ENCODE measurements around the gene LBR.
A peak's percentile ranks its signal among the peaks of the same experiment; 100 is the strongest.

Gene LBR

DNA sequence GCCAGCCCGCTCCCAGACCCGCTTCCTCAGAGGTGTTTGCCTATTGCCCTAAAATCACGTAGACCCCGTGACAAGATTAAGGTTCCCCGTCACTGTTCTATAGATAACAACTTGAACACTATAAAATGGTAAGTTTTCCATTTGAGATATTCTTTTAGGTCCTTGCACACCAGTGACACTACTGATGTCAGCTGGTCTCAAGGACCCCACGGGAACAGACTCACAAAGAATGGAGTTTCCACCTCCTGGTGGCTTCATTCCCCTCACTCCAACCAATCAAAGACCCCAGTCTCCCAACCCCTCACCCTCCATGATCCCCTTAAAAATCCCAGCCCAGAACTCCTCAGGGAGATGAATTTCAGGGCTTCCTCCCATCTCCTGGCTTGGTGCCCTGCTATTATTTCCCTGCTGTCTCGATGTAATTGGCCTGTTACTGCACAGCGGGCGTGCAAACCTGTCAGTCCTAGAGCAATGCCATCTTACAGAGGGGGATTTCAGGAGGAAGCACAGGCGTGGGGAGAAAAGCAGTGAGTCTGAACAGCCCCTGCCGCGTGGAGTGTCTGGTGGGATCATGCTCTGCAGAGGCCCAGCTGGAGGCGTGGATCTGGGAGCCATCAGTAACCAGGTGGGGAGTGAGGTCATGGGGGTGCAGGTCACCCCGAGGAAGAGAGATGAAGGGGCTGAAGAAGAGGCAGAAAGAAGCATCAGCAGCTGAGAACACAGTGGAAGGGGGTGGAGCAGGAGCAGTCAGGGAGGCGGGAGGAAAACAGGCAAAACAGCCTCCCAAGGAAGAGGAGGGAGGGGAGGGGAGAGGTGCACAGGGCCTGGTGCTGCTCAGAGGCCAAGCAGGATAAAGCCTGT, 35.1 kb upstream of the LBR start:
- DNase-seq: no peak

- no peak for DNase-seq
Observed at GRCh38 chr1:225462429-225462713, 34.5 kb upstream of the LBR start.

DNA sequence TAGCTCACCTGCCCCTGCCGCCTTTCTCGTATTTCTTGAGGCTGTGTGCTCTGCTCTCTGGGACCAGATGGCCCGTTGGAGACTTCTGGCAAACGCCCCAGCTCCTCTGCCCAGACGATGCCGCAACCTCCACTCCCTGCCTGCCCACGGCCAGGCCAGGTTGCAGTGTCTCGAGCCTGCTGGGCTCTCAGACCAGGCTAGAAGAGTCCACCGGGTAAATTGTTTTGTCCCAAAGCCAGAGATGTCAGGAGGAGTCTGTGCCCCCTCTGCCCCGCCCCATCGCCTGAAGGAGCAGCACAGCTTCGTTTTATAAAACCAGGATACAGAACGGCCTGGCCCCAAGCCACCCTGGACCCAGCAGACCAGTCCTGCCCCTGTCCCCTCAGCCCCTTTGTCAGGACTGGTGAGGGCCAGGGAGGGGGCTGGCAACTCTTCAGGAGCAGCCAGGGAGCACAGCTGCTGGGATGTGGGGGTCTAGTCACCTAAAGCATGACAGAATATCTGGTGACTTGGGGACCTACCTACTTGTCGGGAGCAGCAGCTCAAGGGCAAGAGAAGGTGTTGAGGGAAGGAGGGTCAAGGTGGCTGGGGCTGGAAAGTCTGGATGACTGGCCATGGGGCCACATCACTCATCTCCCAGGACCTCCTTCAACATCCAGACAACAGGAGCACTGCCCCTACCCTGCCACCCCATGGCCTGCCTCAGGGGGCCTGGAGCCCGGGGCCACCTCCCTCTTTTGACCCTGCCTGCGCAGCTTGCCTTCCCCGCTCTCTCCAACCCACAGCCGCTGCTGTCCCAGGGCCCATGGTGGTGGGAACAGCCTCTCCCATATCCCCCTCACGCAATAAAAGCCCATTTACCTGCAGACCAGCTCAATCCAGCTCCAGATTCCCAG, 33.9 kb upstream of the LBR start:
- DNase-seq: no peak

DNA sequence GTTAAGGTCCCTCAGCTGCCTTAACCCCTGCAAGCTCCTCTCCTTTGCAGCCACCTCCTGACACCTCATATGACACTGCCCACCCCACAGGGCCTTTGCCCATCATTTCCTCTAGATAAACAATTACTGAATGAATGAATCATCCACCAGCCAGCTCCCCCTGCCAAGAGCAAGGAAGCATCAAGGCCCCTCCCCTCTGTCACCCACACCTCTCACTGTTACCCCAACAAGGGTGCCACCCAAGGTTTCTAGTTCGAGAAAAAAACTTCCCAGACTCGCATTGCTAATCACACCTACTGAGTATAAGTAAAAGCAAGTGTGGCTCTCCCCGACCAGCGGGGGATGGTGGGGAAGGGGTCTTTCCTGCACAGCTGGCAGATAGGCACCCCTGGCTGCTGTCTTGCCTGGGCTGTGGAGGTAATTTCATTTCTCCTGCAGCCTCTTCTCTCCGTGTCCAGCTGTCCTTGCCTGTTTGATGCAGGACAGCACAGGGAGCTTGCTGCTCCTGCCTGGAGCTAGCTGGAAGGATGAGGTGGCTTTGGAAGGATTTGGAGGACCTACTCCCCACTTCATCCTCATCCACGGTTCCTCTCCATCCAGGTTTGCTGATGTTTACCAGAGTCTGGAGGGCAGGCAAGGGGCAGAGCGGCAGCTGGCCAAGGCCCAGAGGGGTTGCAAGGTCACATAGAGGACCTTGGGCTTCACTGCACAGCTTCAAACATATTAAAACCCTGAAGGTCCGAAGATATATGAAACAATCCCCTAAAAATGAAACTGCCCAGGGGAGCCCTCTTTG, 33.1 kb upstream of the LBR start:
- DNase-seq: peak; percentile 68 to 74

DNA sequence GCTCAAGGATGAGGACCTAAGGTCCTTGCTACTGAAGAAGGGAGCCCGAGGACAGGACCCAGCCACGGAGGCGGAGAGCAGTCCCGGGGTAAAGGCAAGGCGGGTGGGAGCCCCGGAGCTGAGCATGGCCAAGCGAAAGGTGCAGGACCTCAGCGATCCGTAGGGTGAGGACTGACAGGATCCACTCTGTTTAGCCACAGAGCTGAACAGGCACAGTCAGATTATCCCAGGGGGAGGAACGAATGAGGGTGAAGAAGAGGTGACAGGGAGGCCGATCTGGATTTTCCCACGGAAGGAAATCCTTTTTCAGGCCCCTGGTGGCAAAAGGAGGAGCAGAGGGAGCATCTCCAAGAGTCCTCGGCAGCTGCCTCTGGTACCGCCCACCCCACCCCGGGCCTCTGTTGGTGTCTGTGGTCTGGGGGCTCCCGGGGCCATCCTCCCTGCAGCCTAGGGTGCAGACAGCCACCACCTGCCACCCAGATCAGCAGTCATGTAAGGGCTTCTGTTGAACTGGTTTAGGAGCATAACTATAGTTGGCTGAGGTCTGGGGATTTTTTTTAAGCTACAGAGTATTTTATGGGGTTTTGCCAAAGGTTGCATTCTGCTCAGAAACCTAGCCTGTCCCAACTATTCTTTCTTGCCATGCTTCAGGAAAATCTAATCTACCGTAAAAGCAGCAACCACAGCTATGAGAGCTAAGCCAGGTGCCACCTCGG, 32.3 kb upstream of the LBR start:
- no peak for DNase-seq

DNA sequence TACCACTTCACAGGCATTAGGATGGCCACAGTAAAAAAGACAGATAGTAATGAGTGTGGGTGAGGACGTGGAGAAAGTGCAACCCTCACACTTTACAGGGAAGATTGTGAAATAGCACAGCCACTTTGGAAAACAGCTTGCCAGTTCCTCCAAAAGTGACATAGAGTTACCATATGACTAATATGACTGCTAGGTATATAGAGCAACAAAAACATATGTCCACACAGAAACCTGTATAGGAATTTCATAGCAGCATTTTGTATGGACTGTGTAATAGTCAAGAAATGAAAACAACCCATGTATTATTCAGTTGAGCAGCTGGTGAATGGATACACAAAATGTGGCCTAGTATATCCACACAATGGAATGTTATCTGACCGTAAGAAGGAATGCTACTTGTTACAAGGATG, 30.4 kb upstream of the LBR start:
- no peak for DNase-seq

DNA sequence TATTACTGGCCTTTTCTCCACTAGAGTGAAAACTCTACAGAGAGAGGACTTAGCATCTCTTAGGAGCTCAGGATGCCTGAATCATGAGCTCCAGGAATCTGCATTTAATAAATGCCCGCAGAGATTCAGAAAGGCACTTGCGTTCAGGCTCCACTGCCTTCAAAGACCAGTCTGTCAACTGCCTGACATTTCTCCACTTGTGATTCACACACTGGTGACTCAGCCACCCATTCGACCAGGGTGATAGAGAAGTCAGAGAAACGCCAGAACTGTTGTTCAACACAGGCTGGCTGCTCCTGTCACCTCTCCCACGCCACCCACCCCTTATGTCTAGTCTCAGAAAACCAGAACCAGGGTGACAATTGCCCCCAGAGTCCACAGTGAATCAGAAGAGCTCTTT, 26.9 kb upstream of the LBR start:
- peak; percentile 57 to 74 for DNase-seq

DNA sequence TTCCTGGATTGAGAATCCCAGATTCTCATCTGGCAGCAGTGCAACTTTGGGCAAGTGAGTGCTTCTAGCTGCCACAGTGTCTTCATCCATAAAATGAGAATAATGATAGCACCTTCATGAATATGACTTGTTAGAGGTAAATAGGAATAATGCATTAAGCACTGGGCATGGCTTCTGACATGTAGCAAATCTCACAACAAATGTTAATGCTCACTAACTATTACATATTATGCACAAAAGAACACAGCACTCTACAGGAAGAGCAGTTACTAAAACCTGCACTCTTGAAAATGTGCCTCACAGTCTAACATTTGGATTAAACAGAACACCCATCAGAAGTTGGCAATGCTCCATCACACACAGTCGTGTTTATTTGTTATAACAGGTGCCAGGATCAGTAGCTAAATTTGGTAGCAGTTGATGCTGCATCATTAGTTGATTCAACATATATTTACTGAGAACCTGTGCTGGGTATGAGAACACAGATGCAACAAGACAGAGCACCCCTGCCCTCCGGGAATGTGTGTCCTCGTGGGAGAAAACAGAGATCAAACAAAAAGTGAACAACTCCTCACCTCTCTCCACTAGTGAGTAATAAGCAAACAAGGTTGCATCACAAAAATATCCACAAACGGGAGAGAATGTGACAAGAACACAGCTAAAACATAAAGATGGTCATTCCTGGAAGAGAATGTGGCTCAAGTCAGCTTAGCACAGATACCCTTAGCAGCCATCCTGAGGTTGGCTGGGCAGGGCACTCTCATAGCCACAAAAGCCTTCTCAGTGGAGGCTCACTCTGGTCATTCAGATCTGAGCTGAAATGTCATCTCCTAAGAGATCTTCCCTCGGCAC, 26.2 kb upstream of the LBR start:
- no peak for DNase-seq

DNA sequence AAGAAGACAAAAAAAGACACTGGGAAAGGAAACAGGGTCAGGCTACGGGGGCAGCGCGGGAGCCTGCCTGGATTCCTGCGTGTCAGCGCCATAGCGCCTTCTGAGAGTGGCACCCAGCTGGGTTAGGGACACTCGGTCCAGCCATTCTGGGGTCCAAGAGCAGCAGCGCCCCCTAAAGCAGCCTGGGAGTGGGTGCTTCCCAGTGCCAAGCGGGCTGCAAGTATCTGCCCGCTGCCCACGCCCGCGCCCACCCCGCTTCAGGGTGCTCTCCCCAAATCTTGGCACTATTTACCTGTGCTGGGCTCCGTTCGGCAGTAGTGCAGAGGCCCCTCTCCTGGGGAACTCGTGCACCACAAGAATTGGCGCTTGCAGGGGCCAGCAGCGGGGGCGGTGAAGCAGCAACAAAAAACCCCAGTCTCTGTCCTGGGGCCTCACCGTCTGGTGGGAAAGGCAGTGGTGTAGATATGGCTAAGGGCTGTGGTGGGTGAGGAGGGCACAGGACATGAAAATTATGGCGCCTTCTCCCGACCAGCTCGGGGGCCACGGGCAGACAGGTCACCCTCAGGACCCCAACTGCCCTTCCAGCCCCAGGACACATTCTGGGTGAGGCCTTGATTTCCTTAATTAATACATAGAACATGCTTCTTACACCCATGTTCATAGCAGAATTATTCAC, 24.1 kb upstream of the LBR start:
- DNase-seq: no peak

DNA sequence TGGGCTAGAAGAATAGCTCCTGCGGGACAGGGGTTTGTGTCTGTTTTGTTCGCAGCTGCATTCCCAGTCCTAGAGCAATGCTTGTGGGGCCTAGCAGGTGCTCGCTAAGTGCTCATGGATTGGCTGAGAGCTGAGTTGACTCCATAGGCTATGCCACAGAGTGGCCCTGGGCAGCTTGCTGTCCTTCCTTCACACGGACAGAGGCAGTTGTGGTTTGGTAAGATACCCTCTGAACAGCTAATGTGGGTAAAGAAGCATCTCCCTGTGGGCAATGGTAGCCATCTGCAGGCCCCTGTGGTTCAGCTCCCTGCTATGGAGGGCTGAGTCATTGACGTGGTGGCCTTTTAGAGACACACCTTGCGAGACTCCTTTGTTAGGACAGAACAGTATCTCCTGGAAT, 23.5 kb upstream of the LBR start:
- no peak for DNase-seq

DNA sequence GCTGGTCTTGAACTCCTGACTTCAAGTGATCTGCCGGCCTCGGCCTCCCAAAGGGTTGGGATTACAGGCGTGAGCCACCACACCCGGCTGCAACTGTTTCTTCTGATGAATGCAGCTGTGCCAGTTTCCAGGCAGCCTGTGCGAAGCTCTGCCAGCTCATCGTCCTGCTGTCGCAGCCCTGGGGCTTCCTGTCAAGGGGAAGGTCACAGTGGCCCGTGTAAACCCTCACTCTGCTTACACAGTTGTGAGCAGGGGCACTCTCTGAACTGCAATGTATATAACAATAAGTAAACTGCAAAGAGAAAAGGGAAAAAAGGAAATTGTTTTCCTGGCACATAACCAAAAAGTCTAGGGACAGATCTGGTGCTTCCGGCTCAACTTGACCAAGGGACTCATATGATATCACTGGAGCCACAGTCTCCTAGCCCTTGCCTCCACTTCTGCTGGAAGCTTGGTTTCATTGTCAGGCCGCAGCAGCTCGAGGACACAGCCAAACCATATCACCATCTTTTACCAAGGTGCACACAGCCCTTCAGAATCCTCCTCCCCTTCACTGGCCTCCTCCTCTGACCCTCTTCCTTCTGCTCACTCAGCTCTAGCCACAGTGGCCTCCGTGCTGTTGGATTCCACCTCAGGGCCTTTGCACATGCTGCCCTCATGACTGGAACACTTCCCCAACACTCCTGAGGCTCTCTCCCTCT, 22.8 kb upstream of the LBR start:
- DNase-seq: peak in 1 of 2 donors; percentile 45

- no peak for DNase-seq
Observed at GRCh38 chr1:225449774-225450173, 21.9 kb upstream of the LBR start.

DNA sequence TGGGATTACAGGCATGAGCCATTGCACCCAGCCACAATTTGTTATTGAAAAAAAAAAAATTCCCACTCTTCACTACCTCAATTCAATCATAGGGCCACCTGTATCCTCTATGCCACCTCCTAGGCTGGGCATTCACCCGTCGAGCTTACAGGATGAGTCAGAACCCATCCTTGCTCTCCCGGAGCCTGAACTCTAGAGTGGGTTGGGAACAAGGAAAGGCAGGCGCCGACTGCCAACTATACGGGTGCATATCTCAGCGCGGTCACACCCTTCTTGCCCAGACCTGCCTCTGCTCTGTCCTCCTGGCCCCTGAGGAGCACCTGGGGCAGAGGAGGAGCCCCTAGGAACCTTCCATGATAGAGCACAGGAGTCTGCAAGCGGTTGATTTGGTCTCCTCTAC, 21.4 kb upstream of the LBR start:
- no peak for DNase-seq

DNA sequence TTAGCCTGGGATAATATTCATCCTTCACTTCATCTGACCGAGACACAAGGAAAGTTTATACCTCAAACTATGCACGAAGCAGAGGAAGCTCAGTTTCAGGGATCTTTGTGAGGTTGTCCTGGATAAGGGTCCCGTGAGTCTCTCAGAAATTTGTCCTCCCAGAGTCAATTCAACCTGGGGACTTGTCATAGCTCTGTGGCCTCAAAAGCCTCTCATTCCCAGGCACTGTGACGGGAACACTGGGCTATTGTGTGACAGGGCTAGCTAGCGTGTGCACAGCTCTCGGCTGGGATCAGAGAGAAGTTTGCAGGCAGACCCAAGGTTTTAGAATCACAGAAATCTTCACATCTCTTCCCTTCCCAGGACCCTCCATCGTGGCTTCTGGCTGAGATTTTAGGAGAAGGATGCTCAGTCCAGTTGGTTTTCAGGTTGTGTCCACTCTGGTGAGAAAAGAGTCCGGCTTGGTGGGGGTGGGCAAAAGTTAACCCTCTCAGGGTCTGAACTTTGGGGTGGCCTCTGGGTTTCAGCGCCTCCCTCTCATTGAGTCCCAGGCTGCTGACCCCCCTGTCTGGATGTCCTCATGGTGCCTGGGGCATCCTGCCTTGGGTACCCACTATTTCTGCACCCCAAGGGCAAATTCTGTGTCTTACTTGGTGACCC, 20.4 kb upstream of the LBR start:
- no peak for DNase-seq

GRCh38 chr1:225447650-225448089, 19.8 kb upstream of the LBR start:
- no peak for DNase-seq

DNA sequence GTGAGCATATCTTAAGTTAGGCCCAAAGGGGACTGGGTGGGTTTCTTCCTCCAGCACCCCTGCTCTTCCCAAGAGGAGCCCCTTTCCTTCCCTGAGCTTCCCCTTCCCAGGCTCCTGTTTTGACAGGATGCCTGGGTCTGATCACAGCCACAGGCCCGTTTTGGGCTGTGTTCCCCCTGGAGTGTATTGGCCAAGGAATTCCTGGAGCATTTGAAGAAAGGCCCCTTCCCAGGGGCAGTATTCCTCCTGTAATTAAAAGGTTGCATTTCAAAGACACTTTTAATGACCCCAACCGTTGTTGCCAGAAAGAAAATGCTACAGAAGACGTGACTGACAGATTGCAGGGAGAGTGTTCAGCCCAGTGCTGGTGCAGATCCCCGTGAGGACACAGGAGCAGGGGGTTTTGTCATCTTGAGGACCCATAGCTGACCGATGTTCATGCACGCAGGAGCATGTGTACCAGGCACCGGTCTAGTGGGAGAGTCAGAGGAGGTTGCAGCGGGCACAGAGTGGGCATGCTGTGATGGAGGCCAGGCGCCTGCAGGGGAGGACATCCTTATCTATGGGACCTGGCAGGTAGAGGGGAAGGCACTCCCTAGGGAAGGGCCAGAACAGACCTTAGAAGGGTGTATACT, 19.3 kb upstream of the LBR start:
- DNase-seq: no peak

DNA sequence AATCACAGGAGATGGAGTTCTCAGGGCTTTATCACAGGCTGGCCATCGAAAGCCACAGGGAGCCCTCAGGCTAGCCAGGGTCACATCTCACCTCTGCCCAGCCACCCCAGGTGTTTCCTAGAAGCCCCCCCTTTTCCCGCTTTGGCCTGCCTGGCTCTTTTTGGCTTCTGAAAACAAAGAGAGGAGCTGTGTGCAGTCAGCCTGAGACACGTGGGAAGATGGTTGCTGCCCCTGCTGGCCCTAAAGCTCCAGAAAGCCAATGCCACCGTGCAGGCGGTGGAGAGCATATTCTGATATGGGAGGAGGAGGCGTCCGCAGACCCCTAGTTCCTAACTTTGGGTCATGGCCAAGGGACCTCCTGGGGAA, 18.7 kb upstream of the LBR start:
- DNase-seq: no peak

DNA sequence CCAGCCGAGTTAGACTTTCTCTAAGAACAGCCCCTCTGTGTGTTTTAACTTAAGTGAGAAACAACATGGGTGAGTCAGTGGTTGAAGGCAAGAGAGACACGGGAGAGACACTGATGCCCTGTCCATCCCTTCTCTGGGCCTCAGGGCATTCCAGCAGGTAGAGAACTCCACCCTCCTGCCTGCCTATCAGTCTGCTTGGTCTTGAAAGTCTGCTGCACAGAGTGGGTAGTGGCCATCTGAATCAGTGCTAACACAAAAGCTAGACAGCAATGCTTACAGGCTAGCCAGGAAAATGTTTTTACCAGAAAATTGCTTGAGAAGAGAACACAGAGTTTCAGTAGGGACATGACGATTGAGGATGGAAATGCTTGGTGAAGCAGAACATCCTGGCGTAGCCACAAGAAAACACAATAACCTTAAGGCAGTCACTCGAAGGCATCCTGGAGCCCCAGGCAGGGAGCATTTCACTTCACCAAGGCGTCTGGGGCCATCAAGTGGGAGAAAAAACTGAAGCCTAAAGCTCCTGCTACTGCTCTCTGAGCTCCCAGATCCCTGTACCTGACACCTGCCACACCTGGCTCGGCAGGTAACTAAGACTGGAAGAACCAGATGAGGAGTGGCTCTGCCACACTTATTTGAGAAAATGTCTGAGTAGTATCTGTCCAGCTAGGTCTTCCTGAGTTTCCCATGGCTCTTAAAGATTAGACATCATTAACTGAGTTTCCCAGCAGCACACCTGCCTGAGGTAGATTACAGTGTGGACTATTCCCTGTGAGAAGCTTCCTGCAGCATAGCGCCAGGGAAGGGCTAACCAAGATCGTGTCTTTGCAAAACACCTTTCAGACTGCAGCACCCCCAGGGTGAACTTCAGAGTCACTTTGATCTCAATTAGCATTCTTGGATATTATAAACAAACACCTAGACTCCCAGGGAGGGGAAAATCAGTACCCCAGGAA, 18.1 kb upstream of the LBR start:
- DNase-seq: no peak

All from CD4-positive, alpha-beta T cell treated with Interleukin-1 beta for 1 hour (primary cell).